ENCODE results near the gene SETD3. TPM values are rescaled to one million over a fixed set of nuclear protein-coding genes. Genes with fewer than 3 reads are reported as not detected.

SETD3 gene
- total and polyA plus RNA-seq, 2 of the 8 experiments (the other 6 are each of a cell fraction or from before 2014, with no cell fraction given): 24.0 to 64.0 TPM

- no peak overlapping the region for H2BK15ac ChIP-seq (ENCODE audit: low read length)
- no peaks in the 10 kb centered on the region; the same call in 1 of the 2 replicates for H3K79me1 ChIP-seq (ENCODE audit: low read depth, low read length)
- CTCF ChIA-PET (ENCODE audit: partially characterized antibody): interaction anchor here (0.6 to 3.8 kb wide), 28 partner anchors 9 to 443 kb away, joined by 3 to 32 read pairs (median 4); no protein-coding TSS in a partner anchor
- no peak overlapping the region for H3K14ac ChIP-seq (ENCODE audit: insufficient read length)
- POLR2A ChIA-PET (ENCODE audit: partially characterized antibody): interaction anchor here (0.6 kb wide), 1 partner anchor 16 kb away, joined by 3 read pairs; no protein-coding TSS in a partner anchor
- no peak overlapping the region for H2BK120ac ChIP-seq (replicated peaks; ENCODE audit: low read depth, low read length)
- no peak overlapping the region for H4K5ac ChIP-seq (ENCODE audit: insufficient read length, low read depth, low read length)
- no peak overlapping the region for H2AK5ac ChIP-seq (ENCODE audit: low read depth, low read length)
- no peaks in the 10 kb centered on the region for H3K27me3 ChIP-seq (replicated peaks in 1 of 4; ENCODE audit: control insufficient read depth in 3 of 4, extremely low read depth in 1 of 4, insufficient read depth in 3 of 4, low read length in 3 of 4)
- 39% methylated on average over 18 of the region's 21 CpGs; no CpG with 5 or more reads in 1 of the 2 experiments for WGBS, 2 experiments (ENCODE audit: extremely low coverage in 1 of 2, insufficient coverage in 1 of 2, insufficient read length in 1 of 2, insufficient replicate concordance in 2 of 2, low coverage in 1 of 2, low lambda C conversion rate in 2 of 2, missing lambda C conversion rate in 1 of 2)
- H2BK20ac ChIP-seq (ENCODE audit: low read length): no peak overlapping the region
- no peak overlapping the region for H2AFZ ChIP-seq (ENCODE audit: low read length)
- no peak overlapping the region for H2BK12ac ChIP-seq (ENCODE audit: low read depth, low read length)
- no peak overlapping the region for H4K91ac ChIP-seq (replicated peaks; ENCODE audit: insufficient read length, low read length)
- H3K4ac ChIP-seq (replicated peaks; ENCODE audit: insufficient read length, low read depth, low read length): no peak overlapping the region
- 0 out of 2 replicates have a peak, but pooled peaks cover 2% of the 10 kb centered on the region for H3K23me2 ChIP-seq (ENCODE audit: low read depth, low read length)
- H2BK5ac ChIP-seq (ENCODE audit: low read depth, low read length): no peak overlapping the region; the same call in 1 of the 2 replicates
- no peak overlapping the region for H3K9ac ChIP-seq (replicated peaks in 1 of 4; ENCODE audit: extremely low read depth in 1 of 4, low read depth in 3 of 4, low read length in 3 of 4)
- H3K79me2 ChIP-seq (ENCODE audit: control insufficient read depth in 1 of 2, insufficient read depth in 2 of 2, low read length in 2 of 2): peaks cover 0 to 2% of the 10 kb centered on the region in 2 experiments; a peak in 1 of 4 replicates
- DNase-seq (ENCODE audit: low read depth in 1 of 2, low spot score in 2 of 2) (peak in 1 of 2 experiments; percentile 97), FAIRE-seq (no peak)
- no peaks in the 10 kb centered on the region for H3K9me3 ChIP-seq (ENCODE audit: insufficient read depth in 2 of 2, low read depth in 1 of 2, low read length in 1 of 2)
- no peak overlapping the region for H3K23ac ChIP-seq (ENCODE audit: insufficient read length)
- H3K4me2 ChIP-seq (ENCODE audit: insufficient read depth in 1 of 2, low read depth in 2 of 2, low read length in 2 of 2): no peak overlapping the region
- no peak overlapping the region for H3K56ac ChIP-seq (replicated peaks; ENCODE audit: insufficient read length, low read depth, low read length)
- H3K27ac ChIP-seq (ENCODE audit: low read depth, low read length): no peak overlapping the region
- peaks cover 3 to 5% of the 10 kb centered on the region in 2 experiments for H4K20me1 ChIP-seq (replicated peaks in 1 of 2; ENCODE audit: control insufficient read depth in 1 of 2, insufficient read depth in 2 of 2, low read length in 2 of 2)
- peaks cover 5 to 19% (median 13%) of the 10 kb centered on the region in 4 experiments for H3K4me1 ChIP-seq (replicated peaks in 1 of 4; ENCODE audit: control insufficient read depth in 3 of 4, insufficient read depth in 4 of 4, low read length in 3 of 4)
- H3K36me3 ChIP-seq (ENCODE audit: control insufficient read depth in 2 of 4, insufficient read depth in 4 of 4, low read length in 3 of 4): peaks cover 0 to 4% (median 0%) of the 10 kb centered on the region in 4 experiments; a peak in 2 of 8 replicates
- no peak overlapping the region for H3K4me3 ChIP-seq (ENCODE audit: extremely low read depth in 1 of 4, insufficient read depth in 2 of 4, low read depth in 3 of 4, low read length in 4 of 4)
- H3K18ac ChIP-seq (ENCODE audit: extremely low read depth, low read length): no peak overlapping the region
- H4K8ac ChIP-seq (ENCODE audit: extremely low read depth, insufficient read depth, low read length): no peak overlapping the region; the same call in 1 of the 2 replicates
- TF ChIP-seq MAX (IDR thresholded peaks at IDR 0.05) (peak; percentile 77; the same call in 1 of the 2 replicates), RXRA (IDR thresholded peaks at IDR 0.05; ENCODE audit: insufficient read depth, low read depth, low read length) (no peak), CTCF (IDR thresholded peaks at IDR 0.05; ENCODE audit: control extremely low read depth in 1 of 3, insufficient read depth in 1 of 3, low read depth in 1 of 3, low read length in 3 of 3) (peak in 2 of 3 experiments; percentile 96; a peak in 3 of 4 replicates), RAD21 (IDR thresholded peaks at IDR 0.05 in 1 of 2, conservative IDR thresholded peaks at IDR 0.05 in 1 of 2; ENCODE audit: low read depth in 2 of 2, low read length in 2 of 2) (peak; percentile 97 to 98), CTBP2 (IDR thresholded peaks at IDR 0.05; ENCODE audit: borderline replicate concordance, insufficient read depth, insufficient read length, low read length) (no peak), FOSL1 (IDR thresholded peaks at IDR 0.05; ENCODE audit: insufficient read depth, low read depth, low read length) (no peak)
Measured at GRCh38 chr14:99518441-99519346, 38.0 kb upstream of the SETD3 start.

Data from H1 (cell line).